ENCODE data around the gene CPE.

The CPE gene

GRCh38 chr4:165514739-165515138 lies 135.9 kb downstream of the CPE start:
- TF ChIP-seq, protein P1, sequence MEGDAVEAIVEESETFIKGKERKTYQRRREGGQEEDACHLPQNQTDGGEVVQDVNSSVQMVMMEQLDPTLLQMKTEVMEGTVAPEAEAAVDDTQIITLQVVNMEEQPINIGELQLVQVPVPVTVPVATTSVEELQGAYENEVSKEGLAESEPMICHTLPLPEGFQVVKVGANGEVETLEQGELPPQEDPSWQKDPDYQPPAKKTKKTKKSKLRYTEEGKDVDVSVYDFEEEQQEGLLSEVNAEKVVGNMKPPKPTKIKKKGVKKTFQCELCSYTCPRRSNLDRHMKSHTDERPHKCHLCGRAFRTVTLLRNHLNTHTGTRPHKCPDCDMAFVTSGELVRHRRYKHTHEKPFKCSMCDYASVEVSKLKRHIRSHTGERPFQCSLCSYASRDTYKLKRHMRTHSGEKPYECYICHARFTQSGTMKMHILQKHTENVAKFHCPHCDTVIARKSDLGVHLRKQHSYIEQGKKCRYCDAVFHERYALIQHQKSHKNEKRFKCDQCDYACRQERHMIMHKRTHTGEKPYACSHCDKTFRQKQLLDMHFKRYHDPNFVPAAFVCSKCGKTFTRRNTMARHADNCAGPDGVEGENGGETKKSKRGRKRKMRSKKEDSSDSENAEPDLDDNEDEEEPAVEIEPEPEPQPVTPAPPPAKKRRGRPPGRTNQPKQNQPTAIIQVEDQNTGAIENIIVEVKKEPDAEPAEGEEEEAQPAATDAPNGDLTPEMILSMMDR (IDR thresholded peaks at IDR 0.05; ENCODE audit: insufficient read depth, low read length, poor library complexity, severe bottlenecking), result no peak
- DNase-seq (ENCODE audit: extremely low read depth, insufficient read length), result no peak
- no peaks in the 10 kb centered on the region for H3K36me3 ChIP-seq (ENCODE audit: control insufficient read depth, insufficient read depth, low read length)
- no peak overlapping the region for H3K4me3 ChIP-seq (replicated peaks; ENCODE audit: low read depth, low read length)
- H3K27me3 ChIP-seq (replicated peaks; ENCODE audit: control insufficient read depth, insufficient read depth, low read length), result no peaks in the 10 kb centered on the region

GRCh38 chr4:165515201-165515600 lies 136.4 kb downstream of the CPE start:
- no peaks in the 10 kb centered on the region for H3K36me3 ChIP-seq (ENCODE audit: control insufficient read depth, insufficient read depth, low read length)
- no peak overlapping the region for H3K4me3 ChIP-seq (replicated peaks; ENCODE audit: low read depth, low read length)
- DNase-seq (ENCODE audit: extremely low read depth, insufficient read length), result no peak
- TF ChIP-seq, protein P1 (IDR thresholded peaks at IDR 0.05; ENCODE audit: insufficient read depth, low read length, poor library complexity, severe bottlenecking), result no peak
- no peaks in the 10 kb centered on the region for H3K27me3 ChIP-seq (replicated peaks; ENCODE audit: control insufficient read depth, insufficient read depth, low read length)

- Histone ChIP-seq H3K4me3 (replicated peaks; ENCODE audit: low read depth, low read length) (no peak overlapping the region), H3K27me3 (replicated peaks; ENCODE audit: control insufficient read depth, insufficient read depth, low read length) (no peaks in the 10 kb centered on the region), H3K36me3 (ENCODE audit: control insufficient read depth, insufficient read depth, low read length) (no peaks in the 10 kb centered on the region)
- no peak for DNase-seq (ENCODE audit: extremely low read depth, insufficient read length)
- TF ChIP-seq, protein P1 (IDR thresholded peaks at IDR 0.05; ENCODE audit: insufficient read depth, low read length, poor library complexity, severe bottlenecking), result no peak
Measured at GRCh38 chr4:165516281-165516833, 137.5 kb downstream of the CPE start.

DNA sequence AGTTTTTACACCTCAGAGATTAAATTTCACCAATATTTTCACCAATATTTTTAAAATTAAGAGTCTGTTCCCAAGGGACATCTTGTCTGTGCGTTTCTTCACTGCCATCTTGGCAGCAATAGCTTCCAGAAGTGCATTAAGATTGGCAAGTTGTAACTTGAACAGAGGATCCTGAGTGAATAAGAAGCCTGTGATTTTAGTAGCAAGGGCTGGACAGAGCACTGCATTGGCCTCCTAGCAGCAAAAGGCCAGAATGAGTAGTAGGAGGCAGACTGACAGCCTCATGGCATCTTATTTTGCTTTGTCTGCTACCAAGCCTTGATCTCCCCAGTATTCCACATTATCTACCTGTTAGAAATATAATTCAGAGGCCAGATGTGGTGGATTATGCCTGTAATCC lies 138.4 kb downstream of the CPE start:
- no peaks in the 10 kb centered on the region for H3K36me3 ChIP-seq (ENCODE audit: control insufficient read depth, insufficient read depth, low read length)
- no peak overlapping the region for H3K4me3 ChIP-seq (replicated peaks; ENCODE audit: low read depth, low read length)
- H3K27me3 ChIP-seq (replicated peaks; ENCODE audit: control insufficient read depth, insufficient read depth, low read length), result no peaks in the 10 kb centered on the region
- TF ChIP-seq, protein P1 (IDR thresholded peaks at IDR 0.05; ENCODE audit: insufficient read depth, low read length, poor library complexity, severe bottlenecking), result no peak
- no peak for DNase-seq (ENCODE audit: extremely low read depth, insufficient read length)

- DNase-seq (ENCODE audit: extremely low read depth, insufficient read length), result no peak
- TF ChIP-seq, protein P1 (IDR thresholded peaks at IDR 0.05; ENCODE audit: insufficient read depth, low read length, poor library complexity, severe bottlenecking), result no peak
- Histone ChIP-seq H3K4me3 (replicated peaks; ENCODE audit: low read depth, low read length) (no peak overlapping the region), H3K27me3 (replicated peaks; ENCODE audit: control insufficient read depth, insufficient read depth, low read length) (no peaks in the 10 kb centered on the region), H3K36me3 (ENCODE audit: control insufficient read depth, insufficient read depth, low read length) (no peaks in the 10 kb centered on the region)
Measured at GRCh38 chr4:165518024-165518616, 139.3 kb downstream of the CPE start.
